WTC11 (cell line): Measurements from ENCODE around the gene GUCY1A2. TPM values are rescaled to one million over a fixed set of nuclear protein-coding genes. Genes with fewer than 3 reads are reported as not detected.

ENCODE experiments used
- ATAC-seq: fragments of 200-7000 bp; cut with Tn5 transposase; 2 replicates; pipeline ENCODE4 v1.10.0; 2021; ENCODE audit warnings: mild to moderate bottlenecking, moderate library complexity
- CTCF ChIA-PET: fragments of 300-600 bp; sonication (Branson Sonifier 250); formaldehyde crosslinking; loops from one replicate; lab custom pipeline; 2021; ENCODE audit warnings: antibody characterized with exemption; lab: Charles Lee
- POLR2A ChIA-PET: fragments of 350-600 bp; sonication (Branson Sonifier 250); formaldehyde crosslinking; loops from one replicate; lab custom pipeline; 2021; ENCODE audit warnings: antibody characterized with exemption; lab: Charles Lee
- DNase-seq: peaks from one replicate; pipeline ENCODE4 v3.0.0; 2021; ENCODE audit warnings: low spot score
- H3K27ac Mint-ChIP-seq: 2 replicates; pipeline ENCODE4 v1.8.0; 2021; ENCODE audit warnings: mixed read lengths
- H3K27me3 Mint-ChIP-seq: 2 replicates; pipeline ENCODE4 v1.8.0; 2021; ENCODE audit warnings: low read depth, mild to moderate bottlenecking, moderate library complexity, mixed read lengths
- H3K36me3 Mint-ChIP-seq: 2 replicates; pipeline ENCODE4 v1.8.0; 2021; ENCODE audit warnings: mixed read lengths
- H3K4me1 Mint-ChIP-seq: 2 replicates; pipeline ENCODE4 v1.8.0; 2022; ENCODE audit warnings: mixed read lengths
- H3K4me3 Mint-ChIP-seq: 2 replicates; pipeline ENCODE4 v1.8.0; 2021; ENCODE audit warnings: mild to moderate bottlenecking, moderate library complexity, mixed read lengths
- H3K9me3 Mint-ChIP-seq: 2 replicates; pipeline ENCODE4 v1.8.0; 2021; ENCODE audit warnings: mixed read lengths
- ATF1 ChIP-seq: sonication (generic); formaldehyde crosslinking; IDR thresholded peaks from 2 replicates; pipeline ENCODE4 v1.8.1; 2023; ENCODE audit warnings: mild to moderate bottlenecking, moderate library complexity, missing genetic modification reagents
- ATF2 ChIP-seq: sonication (generic); formaldehyde crosslinking; IDR thresholded peaks from 2 replicates; pipeline ENCODE4 v1.8.1; 2022; ENCODE audit warnings: low read depth, missing genetic modification reagents, borderline replicate concordance
- ATF6 ChIP-seq: sonication (generic); formaldehyde crosslinking; IDR thresholded peaks from 2 replicates; pipeline ENCODE4 v1.8.1; 2023; ENCODE audit warnings: mild to moderate bottlenecking, missing genetic modification reagents
- CTCF ChIP-seq: fragments of 200-600 bp; IDR thresholded peaks from 2 replicates; pipeline ENCODE4 v1.8.0; 2022; ENCODE audit warnings: antibody characterized with exemption
- E2F5 ChIP-seq: sonication (generic); formaldehyde crosslinking; IDR thresholded peaks from 2 replicates; pipeline ENCODE4 v1.8.1; 2022; ENCODE audit warnings: mild to moderate bottlenecking, moderate library complexity, missing genetic modification reagents
- ELF4 ChIP-seq: sonication (generic); formaldehyde crosslinking; IDR thresholded peaks from 2 replicates; pipeline ENCODE4 v1.8.1; 2022; ENCODE audit warnings: low read depth, mild to moderate bottlenecking, moderate library complexity, missing genetic modification reagents
- EMX1 ChIP-seq: fragments of 250-450 bp; sonication (Bioruptor Pico); IDR thresholded peaks from 2 replicates; pipeline ENCODE4 v1.8.0; 2021; ENCODE audit warnings: mild to moderate bottlenecking
- FOXK1 ChIP-seq: sonication (generic); formaldehyde crosslinking; IDR thresholded peaks from 2 replicates; pipeline ENCODE4 v1.8.0; 2022; ENCODE audit warnings: mild to moderate bottlenecking, moderate library complexity, missing genetic modification reagents
- JAZF1 ChIP-seq: fragments of 250-450 bp; sonication (Bioruptor Pico); IDR thresholded peaks from 2 replicates; pipeline ENCODE4 v1.9.0; 2021; ENCODE audit warnings: moderate library complexity, mild to moderate bottlenecking, inconsistent platforms
- NR3C1 ChIP-seq: sonication (generic); formaldehyde crosslinking; conservative IDR thresholded peaks from 2 replicates; pipeline ENCODE4 v1.8.1; 2023; ENCODE audit warnings: low read depth, mild to moderate bottlenecking, missing genetic modification reagents
- RELA ChIP-seq: sonication (generic); formaldehyde crosslinking; IDR thresholded peaks from 2 replicates; pipeline ENCODE4 v1.8.1; 2022; ENCODE audit warnings: missing genetic modification reagents, mild to moderate bottlenecking, borderline replicate concordance
- SMAD4 ChIP-seq: sonication (generic); formaldehyde crosslinking; IDR thresholded peaks from 2 replicates; pipeline ENCODE4 v1.8.0; 2022; ENCODE audit warnings: mild to moderate bottlenecking, missing genetic modification reagents
- TEAD4 ChIP-seq: sonication (generic); formaldehyde crosslinking; IDR thresholded peaks from 2 replicates; pipeline ENCODE4 v1.8.0; 2022; ENCODE audit warnings: mild to moderate bottlenecking, missing genetic modification reagents
- TP53 ChIP-seq: sonication (generic); formaldehyde crosslinking; IDR thresholded peaks from 2 replicates; pipeline ENCODE4 v1.8.1; 2023; ENCODE audit warnings: mild to moderate bottlenecking, missing genetic modification reagents
- ZNF317 ChIP-seq: sonication (generic); formaldehyde crosslinking; IDR thresholded peaks from 2 replicates; pipeline ENCODE4 v1.8.1; 2023; ENCODE audit warnings: low read depth, mild to moderate bottlenecking, moderate library complexity, missing genetic modification reagents, borderline replicate concordance
- ZNF416 ChIP-seq: fragments of 250-450 bp; sonication (Bioruptor Pico); IDR thresholded peaks from 2 replicates; pipeline ENCODE4 v1.9.0; 2021; ENCODE audit warnings: mild to moderate bottlenecking, inconsistent platforms
- ZNF425 ChIP-seq: fragments of 250-450 bp; sonication (Bioruptor Pico); conservative IDR thresholded peaks from 2 replicates; pipeline ENCODE4 v1.9.0; 2021; ENCODE audit warnings: mild to moderate bottlenecking
- total RNA-seq: library from RNA; stranded (reverse); gene quantifications from 3 replicates; pipeline ENCODE4 v1.2.3, GENCODE V29; 2021

The GUCY1A2 gene
- total RNA-seq, 1 experiment from 2014 or later = 0.90 TPM

- no peak for TF ChIP-seq ZNF425 (CRISPR knock-in tag)
- TF ChIP-seq ATF1 (CRISPR knock-in tag) = no peak
- no peak for TF ChIP-seq ZNF416
- no peak for TF ChIP-seq CTCF
- no peak for TF ChIP-seq EMX1 (CRISPR knock-in tag)
- no peak for TF ChIP-seq NR3C1 (CRISPR knock-in tag)
- no peak for TF ChIP-seq TEAD4 (CRISPR knock-in tag)
- no peak for TF ChIP-seq ATF2 (CRISPR knock-in tag)
- no peak for TF ChIP-seq E2F5 (CRISPR knock-in tag)
- TF ChIP-seq ELF4 (CRISPR knock-in tag) = no peak
- no peak for TF ChIP-seq FOXK1 (CRISPR knock-in tag)
- no peak for TF ChIP-seq TP53 (CRISPR knock-in tag)
- no peak for TF ChIP-seq JAZF1 (CRISPR knock-in tag)
Observed at GRCh38 chr11:106632283-106632682, 386.0 kb downstream of the GUCY1A2 start (continued).

- no peaks in the 10 kb centered on the region for H3K27me3 Mint-ChIP-seq
- peaks cover 14% of the 10 kb centered on the region for H3K36me3 Mint-ChIP-seq
- ATAC-seq (no peak), DNase-seq (no peak)
- CTCF ChIA-PET = no interaction called here
- no peak overlapping the region for H3K27ac Mint-ChIP-seq
- H3K4me1 Mint-ChIP-seq = peaks cover 8% of the 10 kb centered on the region
- H3K9me3 Mint-ChIP-seq = peaks cover 32% of the 10 kb centered on the region
- POLR2A ChIA-PET = no interaction called here
- no peak overlapping the region for H3K4me3 Mint-ChIP-seq
- TF ChIP-seq ATF6 (CRISPR knock-in tag) (no peak), RELA (CRISPR knock-in tag) (no peak)
Observed at GRCh38 chr11:106627694-106628093, 390.6 kb downstream of the GUCY1A2 start.

- no peak for DNase-seq
- Mint-ChIP-seq H3K4me3 (no peak overlapping the region), H3K9me3 (peaks cover 32% of the 10 kb centered on the region), H3K27ac (no peak overlapping the region), H3K4me1 (peaks cover 8% of the 10 kb centered on the region), H3K36me3 (peaks cover 14% of the 10 kb centered on the region), H3K27me3 (no peaks in the 10 kb centered on the region)
- ChIA-PET CTCF (no interaction called here), POLR2A (no interaction called here)
- no peak for TF ChIP-seq SMAD4
- no peak for TF ChIP-seq ZNF317 (CRISPR knock-in tag)
- no peak for TF ChIP-seq ELF4 (CRISPR knock-in tag)
- no peak for ATAC-seq
Observed at GRCh38 chr11:106625566-106625965, 392.7 kb downstream of the GUCY1A2 start.
